Endothelial cell of umbilical vein (primary cell): ENCODE data around the gene FRMPD1. TPM values are rescaled to one million over a fixed set of nuclear protein-coding genes. Genes with fewer than 3 reads are reported as not detected.

Experiments used
- BruUV-seq: library from RNA; stranded (reverse); fragments of 400-500 nt; replicated peaks from 2 replicates; lab custom pipeline; 2021; lab: Mats Ljungman, UMichigan
- CTCF ChIA-PET: fragments of 300-600, 350-600 bp; sonication (Branson Sonifier 250); formaldehyde crosslinking; loops from one replicate; lab custom pipeline; 2021; ENCODE audit warnings: antibody characterized with exemption, inconsistent platforms; lab: Charles Lee
- POLR2A ChIA-PET: fragments of 300-600, 350-600 bp; sonication (Branson Sonifier 250); formaldehyde crosslinking; loops from one replicate; lab custom pipeline; 2021; ENCODE audit warnings: antibody characterized with exemption, inconsistent platforms; lab: Charles Lee
- DNase-seq: peaks from one replicate; pipeline ENCODE4 v3.0.0-alpha.2; 2011; ENCODE audit warnings: low read depth, low spot score
- FAIRE-seq: peaks from 2 replicates; lab custom pipeline; 2011; peaks lifted over from hg19 to GRCh38; lab: Jason Lieb, UNC
- H2AFZ ChIP-seq: 2 replicates; pipeline ENCODE4 v1.6.0; 2012; ENCODE audit warnings: low read depth, low read length, control low read depth, inconsistent platforms
- H3K27ac ChIP-seq: 2 replicates; pipeline ENCODE4 v1.5.1; 2011; ENCODE audit warnings: low read depth, mild to moderate bottlenecking, control low read depth, low read length, moderate library complexity; ENCODE audit not compliant: insufficient read depth
- H3K27me3 ChIP-seq, 2 experiments: 2 replicates each; pipeline versions ENCODE4 v1.6.0 to v1.6.1; 2011; ENCODE audit warnings: low read length in 2 of 2, mixed read lengths in 1 of 2; ENCODE audit not compliant: control insufficient read depth in 2 of 2, insufficient read depth in 2 of 2
- H3K36me3 ChIP-seq, 2 experiments: 2 replicates in 1 of 2; 3 replicates in 1 of 2; pipeline ENCODE4 v1.5.1; 2011; ENCODE audit warnings: low read length in 2 of 2, mild to moderate bottlenecking in 1 of 2, moderate library complexity in 1 of 2; ENCODE audit not compliant: control insufficient read depth in 2 of 2, insufficient read depth in 2 of 2; ENCODE audit errors: extremely low read depth in 1 of 2
- H3K4me1 ChIP-seq: 3 replicates; pipeline ENCODE4 v1.5.1; 2011; ENCODE audit warnings: mild to moderate bottlenecking, low read length; ENCODE audit not compliant: control insufficient read depth, insufficient read depth; ENCODE audit errors: extremely low read depth
- H3K4me2 ChIP-seq: 2 replicates; pipeline ENCODE4 v1.6.1; 2011; ENCODE audit warnings: low read length, control low read depth, mixed read lengths; ENCODE audit not compliant: insufficient read depth
- H3K4me3 ChIP-seq, 3 experiments: fragments of 200-600 bp in 1 of 3; sonication (generic), shearing (Covaris generic) in 1 of 3; replicated peaks in 1 of 3; 2 replicates each; pipeline ENCODE4 v1.5.1; 2011 to 2016; ENCODE audit warnings: control low read depth in 3 of 3, low read length in 3 of 3, mild to moderate bottlenecking in 2 of 3, inconsistent platforms in 1 of 3, low read depth in 1 of 3, moderate library complexity in 1 of 3; ENCODE audit not compliant: insufficient read depth in 1 of 3
- H3K79me2 ChIP-seq: 2 replicates; pipeline ENCODE4 v1.6.0; 2012; ENCODE audit warnings: low read length, inconsistent platforms; ENCODE audit not compliant: control insufficient read depth, insufficient read depth
- H3K9ac ChIP-seq: replicated peaks from 2 replicates; pipeline ENCODE3; 2011; ENCODE audit warnings: low read length, control low read depth; ENCODE audit not compliant: insufficient read depth; ENCODE audit errors: extremely low read depth
- H3K9me1 ChIP-seq: replicated peaks from 3 replicates; pipeline ENCODE4 v1.6.0; 2011; ENCODE audit warnings: mild to moderate bottlenecking, low read length; ENCODE audit not compliant: control insufficient read depth, insufficient read depth; ENCODE audit errors: extremely low read depth
- H3K9me3 ChIP-seq: replicated peaks from 2 replicates; pipeline ENCODE4 v1.5.1; 2012; ENCODE audit warnings: low read length, inconsistent platforms; ENCODE audit not compliant: control insufficient read depth, insufficient read depth
- H4K20me1 ChIP-seq: replicated peaks from 2 replicates; pipeline ENCODE3; 2011; ENCODE audit warnings: mild to moderate bottlenecking, low read length; ENCODE audit not compliant: control insufficient read depth, insufficient read depth; ENCODE audit errors: extremely low read depth
- CTCF ChIP-seq, 2 donors: IDR thresholded peaks; 1 replicate in 1 of 2; 2 replicates in 1 of 2; pipeline ENCODE4 v1.5.1; 2011; ENCODE audit warnings: low read length in 2 of 2, mild to moderate bottlenecking in 2 of 2, moderate library complexity in 2 of 2, control low read depth in 1 of 2, inconsistent platforms in 1 of 2, low read depth in 1 of 2; ENCODE audit not compliant: insufficient read depth in 1 of 2; ENCODE audit errors: extremely low read depth in 1 of 2
- FOS ChIP-seq: IDR thresholded peaks from 2 replicates; pipeline ENCODE4 v1.6.1; 2011; ENCODE audit warnings: mild to moderate bottlenecking, low read length, moderate library complexity, borderline replicate concordance; ENCODE audit not compliant: insufficient read depth
- JUN ChIP-seq: IDR thresholded peaks from 2 replicates; pipeline ENCODE4 v1.6.1; 2011; ENCODE audit warnings: borderline replicate concordance, low read depth; ENCODE audit not compliant: insufficient read length, insufficient read depth
- MAX ChIP-seq: IDR thresholded peaks from 2 replicates; pipeline ENCODE4 v1.6.1; 2011; ENCODE audit not compliant: insufficient read depth, insufficient read length
- POLR2AphosphoS5 ChIP-seq: IDR thresholded peaks from 2 replicates; pipeline ENCODE4 v1.6.1; 2012; ENCODE audit warnings: low read depth, mild to moderate bottlenecking, control low read depth, low read length, moderate library complexity; ENCODE audit not compliant: insufficient read depth
- dilution Hi-C: fragments of 300-500 bp; cut with MboI; formaldehyde crosslinking; loops from one replicate; pipeline ENCODE4 v1.15.0; 2019; ENCODE audit warnings: low sequenced_read_pairs; ENCODE audit not compliant: extremely low pct_ligation_motif_present
- intact Hi-C: fragments of 100-400 bp; cut with micrococcal nuclease; formaldehyde crosslinking; loops from one replicate; pipeline ENCODE4 v1.10.0; 2022
- polyA plus RNA-seq, 4 experiments: library from polyadenylated mRNA; depleted of rRNA in 3 of 4; stranded (reverse) in 3 of 4; unstranded in 1 of 4; fragments of >200 nt; gene quantifications; 2 replicates each; pipeline versions ENCODE4 v1.2.1 to v1.2.3, GENCODE V29; 2011 to 2012; ENCODE audit warnings: missing spikeins in 1 of 4
- total RNA-seq: library from RNA; stranded (reverse); gene quantifications from 2 replicates; pipeline ENCODE4 v1.2.3, GENCODE V29; 2021

FRMPD1 gene
- total and polyA plus RNA-seq, 2 donors (not counting 3 experiments of a cell fraction or from before 2014, with no cell fraction given): not detected

- FAIRE-seq: no peak
- POLR2A ChIA-PET: no interaction called here
- BruUV-seq: no TSS peak
Observed at GRCh38 chr9:37758747-37759146, 108.0 kb downstream of the FRMPD1 start.

More at GRCh38 chr9:37758747-37759146, 108.0 kb downstream of the FRMPD1 start:
- Histone ChIP-seq H2AFZ (no peak overlapping the region), H3K9me3 (no peaks in the 10 kb centered on the region), H3K9ac (no peak overlapping the region), H3K4me3 (no peak overlapping the region), H3K27me3 (no peaks in the 10 kb centered on the region), H3K4me1 (peaks cover 6% of the 10 kb centered on the region), H3K27ac (no peak overlapping the region), H3K4me2 (no peak overlapping the region), H3K79me2 (peaks cover 7% of the 10 kb centered on the region), H3K36me3 (no peaks in the 10 kb centered on the region), H3K9me1 (no peaks in the 10 kb centered on the region), H4K20me1 (no peaks in the 10 kb centered on the region)
- dilution Hi-C loops: no loop called here
- intact Hi-C loops: no loop called here
- DNase-seq: no peak
- TF ChIP-seq MAX (no peak), FOS (no peak), CTCF (IDR thresholded peaks at IDR 0.05; ENCODE audit: extremely low read depth in 1 of 2, insufficient read depth in 1 of 2, low read depth in 1 of 2, low read length in 2 of 2) (no peak), JUN (no peak), POLR2AphosphoS5 (no peak)
- CTCF ChIA-PET: interaction anchor here (1.9 kb wide), 1 partner anchor 10 kb away, joined by 5 read pairs; no protein-coding TSS in a partner anchor
